SK-N-SH (cell line): Measurements from ENCODE around the gene WDR31. TPM values are rescaled to one million over a fixed set of nuclear protein-coding genes. Genes with fewer than 3 reads are reported as not detected.

Experiments used
- CTCF ChIA-PET: fragments of 300-600, 350-600 bp; formaldehyde crosslinking; extraction: SDS; loops from one replicate; lab custom pipeline; 2021; lab: Yijun Ruan, JAX
- POLR2A ChIA-PET: fragments of 350-600 bp; sonication (Branson Sonifier 250); formaldehyde crosslinking; extraction: SDS; loops from one replicate; lab custom pipeline; 2020; ENCODE audit warnings: antibody characterized with exemption, inconsistent platforms; lab: Yijun Ruan, JAX
- DNase-seq: peaks from one replicate; pipeline ENCODE4 v3.0.0; 2012
- H2AFZ ChIP-seq: fragments of 200-600 bp; sonication (generic); 2 replicates; pipeline ENCODE4 v1.8.1; 2016; ENCODE audit warnings: antibody characterized with exemption, mild to moderate bottlenecking, low read depth
- H3F3A ChIP-seq: fragments of 200-600 bp; sonication (generic); replicated peaks from 2 replicates; pipeline ENCODE3; 2016; ENCODE audit warnings: antibody characterized with exemption, mild to moderate bottlenecking; ENCODE audit not compliant: insufficient read depth
- H3K27ac ChIP-seq, 2 experiments: fragments of 200-500 bp in 1 of 2; fragments of 200-600 bp in 1 of 2; sonication (Bioruptor generic) in 1 of 2; sonication (generic), shearing (Covaris generic) in 1 of 2; 2 replicates each; pipeline versions ENCODE4 v1.5.1 to v1.6.1; 2014 to 2016; ENCODE audit warnings: low read depth in 2 of 2, inconsistent platforms in 1 of 2, low read length in 1 of 2, mild to moderate bottlenecking in 1 of 2, mixed read lengths in 1 of 2
- H3K27me3 ChIP-seq: fragments of 200-600 bp; sonication (generic), shearing (Covaris generic); 2 replicates; pipeline ENCODE4 v1.6.1; 2016; ENCODE audit warnings: mixed run types; ENCODE audit not compliant: insufficient read depth
- H3K36me3 ChIP-seq, 2 experiments: fragments of 200-500 bp in 1 of 2; fragments of 200-600 bp in 1 of 2; sonication (Bioruptor generic) in 1 of 2; sonication (generic) in 1 of 2; replicated peaks in 1 of 2; 2 replicates each; pipeline versions ENCODE3 to v1.5.1; 2014 to 2016; ENCODE audit warnings: low read length in 1 of 2, mild to moderate bottlenecking in 1 of 2; ENCODE audit not compliant: insufficient read depth in 2 of 2, control insufficient read depth in 1 of 2
- H3K4me1 ChIP-seq, 2 experiments: fragments of 200-500 bp in 1 of 2; fragments of 200-600 bp in 1 of 2; sonication (Bioruptor generic) in 1 of 2; sonication (generic), shearing (Covaris generic) in 1 of 2; 2 replicates each; pipeline versions ENCODE4 v1.5.1 to v1.6.1; 2014 to 2016; ENCODE audit warnings: low read depth in 1 of 2, low read length in 1 of 2, mixed run types in 1 of 2; ENCODE audit not compliant: insufficient read depth in 2 of 2, control insufficient read depth in 1 of 2
- H3K4me2 ChIP-seq: fragments of 200-600 bp; sonication (generic), shearing (Covaris generic); 2 replicates; pipeline ENCODE4 v1.6.1; 2017; ENCODE audit warnings: mixed run types
- H3K4me3 ChIP-seq, 2 experiments: fragments of 200-500 bp in 1 of 2; fragments of 200-600 bp in 1 of 2; sonication (Bioruptor generic) in 1 of 2; sonication (generic), shearing (Covaris generic) in 1 of 2; 2 replicates each; pipeline versions ENCODE4 v1.5.1 to v1.8.1; 2014 to 2016; ENCODE audit warnings: low read depth in 2 of 2, inconsistent platforms in 1 of 2, low read length in 1 of 2, mild to moderate bottlenecking in 1 of 2, mixed read lengths in 1 of 2, moderate library complexity in 1 of 2
- H3K79me2 ChIP-seq: fragments of 200-600 bp; sonication (generic); 2 replicates; pipeline ENCODE4 v1.8.1; 2017; ENCODE audit warnings: mild to moderate bottlenecking; ENCODE audit not compliant: insufficient read depth
- H3K9ac ChIP-seq: fragments of 200-600 bp; sonication (generic); 2 replicates; pipeline ENCODE4 v1.6.1; 2017; ENCODE audit warnings: mixed run types
- H3K9me2 ChIP-seq: fragments of 200-600 bp; sonication (generic); 2 replicates; pipeline ENCODE4 v1.6.1; 2017; ENCODE audit warnings: mixed run types
- H3K9me3 ChIP-seq: fragments of 200-600 bp; sonication (generic); 2 replicates; pipeline ENCODE4 v1.6.1; 2017; ENCODE audit warnings: mixed run types, mild to moderate bottlenecking, moderate library complexity
- H4K20me1 ChIP-seq: fragments of 200-600 bp; sonication (generic); 2 replicates; pipeline ENCODE4 v1.6.1; 2017; ENCODE audit warnings: mild to moderate bottlenecking, mixed run types; ENCODE audit not compliant: insufficient read depth
- EP300 ChIP-seq, 2 experiments: IDR thresholded peaks; 2 replicates each; pipeline versions ENCODE4 v1.4.0 to v1.6.1; 2012; ENCODE audit warnings: borderline replicate concordance in 1 of 2, low read depth in 1 of 2, low read length in 1 of 2
- FOSL2 ChIP-seq: IDR thresholded peaks from 2 replicates; pipeline ENCODE4 v1.4.0; 2012; ENCODE audit warnings: low read depth, mild to moderate bottlenecking, moderate library complexity, borderline replicate concordance
- GABPA ChIP-seq: IDR thresholded peaks from 2 replicates; pipeline ENCODE4 v1.4.0; 2012; ENCODE audit warnings: low read depth, mild to moderate bottlenecking
- MEF2A ChIP-seq: IDR thresholded peaks from 2 replicates; pipeline ENCODE4 v1.4.0; 2012; ENCODE audit warnings: low read depth, borderline replicate concordance
- NFIC ChIP-seq: IDR thresholded peaks from 2 replicates; pipeline ENCODE4 v1.4.0; 2012; ENCODE audit warnings: borderline replicate concordance
- NRF1 ChIP-seq: IDR thresholded peaks from 2 replicates; pipeline ENCODE4 v1.6.1; 2012; ENCODE audit warnings: low read depth, mild to moderate bottlenecking, low read length
- RAD21 ChIP-seq: IDR thresholded peaks from 2 replicates; pipeline ENCODE4 v1.6.1; 2012; ENCODE audit warnings: mild to moderate bottlenecking, low read length
- RFX5 ChIP-seq: IDR thresholded peaks from 2 replicates; pipeline ENCODE4 v1.6.1; 2012; ENCODE audit warnings: mild to moderate bottlenecking, improper control_type of control experiment, low read length
- RXRA ChIP-seq: IDR thresholded peaks from 2 replicates; pipeline ENCODE4 v1.4.0; 2012; ENCODE audit warnings: low read depth, mild to moderate bottlenecking, borderline replicate concordance
- SIN3A ChIP-seq: IDR thresholded peaks from 2 replicates; pipeline ENCODE4 v1.6.1; 2012; ENCODE audit warnings: low read depth, mild to moderate bottlenecking, low read length, moderate library complexity, borderline replicate concordance
- SMC3 ChIP-seq: IDR thresholded peaks from 2 replicates; pipeline ENCODE4 v1.6.1; 2012; ENCODE audit warnings: low read depth, low read length, improper control_type of control experiment
- WGBS: methylation state at CpG from one replicate; pipeline ENCODE4 v1.1.6; 2017; ENCODE audit warnings: low lambda C conversion rate; 5-methylcytosine and 5-hydroxymethylcytosine counted together
- polyA plus RNA-seq, 3 experiments: library from polyadenylated mRNA; depleted of rRNA; stranded (reverse); fragments of >200 nt; gene quantifications; 2 replicates each; pipeline ENCODE4 v1.2.3, GENCODE V29; 2012
- TF ChIP-seq, protein P1 (sequence below): fragments of 200-600 bp; sonication (generic); IDR thresholded peaks from 2 replicates; pipeline ENCODE4 v1.6.1; 2017; ENCODE audit warnings: antibody characterized with exemption, mild to moderate bottlenecking, moderate library complexity
- TF ChIP-seq, protein P2 (sequence below): fragments of 150-350 bp; IDR thresholded peaks from 2 replicates; pipeline ENCODE4 v1.6.1; 2016; ENCODE audit warnings: mild to moderate bottlenecking, low read depth, low read length

WDR31 gene
- polyA plus RNA-seq, 1 of the 3 experiments (the other 2 are of a cell fraction), result 0.74 TPM

DNA sequence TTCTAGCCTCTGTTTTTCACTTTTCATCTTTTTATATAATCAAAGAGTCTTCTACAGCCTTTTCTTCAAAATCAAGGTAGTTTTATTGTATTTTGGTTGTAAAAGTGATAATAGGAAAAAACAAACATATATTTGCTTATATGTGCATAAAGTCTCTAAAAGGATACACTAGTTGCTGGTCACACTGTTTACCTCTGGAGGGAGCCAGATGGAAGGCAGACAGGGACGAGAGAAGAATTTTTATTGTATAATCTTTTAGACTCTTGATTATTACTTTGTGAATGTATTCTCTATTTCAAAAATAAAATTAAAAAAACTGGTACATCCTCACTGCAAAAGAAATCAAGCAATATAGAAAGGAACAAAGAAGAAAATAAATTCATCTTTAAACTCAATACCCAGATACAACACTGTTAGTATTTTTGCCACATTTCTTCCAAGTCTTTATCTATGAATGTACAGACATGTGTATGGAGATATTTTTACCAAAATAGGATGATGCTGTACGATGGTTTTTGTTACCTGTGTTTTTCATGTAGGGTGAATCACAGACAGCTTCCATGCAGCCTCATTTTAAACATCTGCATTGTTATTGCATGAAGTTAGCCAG, 30.8 kb downstream of the WDR31 start:
- Histone ChIP-seq H3K4me1 (peaks cover 0 to 3% of the 10 kb centered on the region in 2 experiments; a peak in 1 of 4 replicates), H3K79me2 (no peaks in the 10 kb centered on the region), H2AFZ (no peak overlapping the region), H3K9me3 (no peaks in the 10 kb centered on the region), H4K20me1 (no peaks in the 10 kb centered on the region), H3K9me2 (no peaks in the 10 kb centered on the region), H3K27ac (no peak overlapping the region), H3K4me2 (no peak overlapping the region), H3K36me3 (no peaks in the 10 kb centered on the region), H3K4me3 (no peak overlapping the region; a peak in 1 of 4 replicates)
- CTCF ChIA-PET, result interaction anchor here (0.7 to 3.0 kb wide), 25 partner anchors 8 to 349 kb away, joined by 3 to 22 read pairs (median 5); partner anchors contain the start of genes ALAD, C9orf43, POLE3 and WDR31
- peak; percentile 69 for DNase-seq
- POLR2A ChIA-PET, result no interaction called here
- no peak for TF ChIP-seq NRF1
- TF ChIP-seq EP300 (IDR thresholded peaks at IDR 0.05; ENCODE audit: borderline replicate concordance in 1 of 2, low read depth in 1 of 2, low read length in 1 of 2), result no peak
- peak; percentile 95 for TF ChIP-seq RAD21
- no peak for TF ChIP-seq GABPA
- no peak for TF ChIP-seq NFIC
- TF ChIP-seq, protein P1, sequence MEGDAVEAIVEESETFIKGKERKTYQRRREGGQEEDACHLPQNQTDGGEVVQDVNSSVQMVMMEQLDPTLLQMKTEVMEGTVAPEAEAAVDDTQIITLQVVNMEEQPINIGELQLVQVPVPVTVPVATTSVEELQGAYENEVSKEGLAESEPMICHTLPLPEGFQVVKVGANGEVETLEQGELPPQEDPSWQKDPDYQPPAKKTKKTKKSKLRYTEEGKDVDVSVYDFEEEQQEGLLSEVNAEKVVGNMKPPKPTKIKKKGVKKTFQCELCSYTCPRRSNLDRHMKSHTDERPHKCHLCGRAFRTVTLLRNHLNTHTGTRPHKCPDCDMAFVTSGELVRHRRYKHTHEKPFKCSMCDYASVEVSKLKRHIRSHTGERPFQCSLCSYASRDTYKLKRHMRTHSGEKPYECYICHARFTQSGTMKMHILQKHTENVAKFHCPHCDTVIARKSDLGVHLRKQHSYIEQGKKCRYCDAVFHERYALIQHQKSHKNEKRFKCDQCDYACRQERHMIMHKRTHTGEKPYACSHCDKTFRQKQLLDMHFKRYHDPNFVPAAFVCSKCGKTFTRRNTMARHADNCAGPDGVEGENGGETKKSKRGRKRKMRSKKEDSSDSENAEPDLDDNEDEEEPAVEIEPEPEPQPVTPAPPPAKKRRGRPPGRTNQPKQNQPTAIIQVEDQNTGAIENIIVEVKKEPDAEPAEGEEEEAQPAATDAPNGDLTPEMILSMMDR, result peak; percentile 85
- peak; percentile 78 for TF ChIP-seq SMC3
- TF ChIP-seq FOSL2, result no peak
- 0 out of 2 replicates have a peak, but pooled peaks have one; percentile 42 for TF ChIP-seq RFX5
- no peak for TF ChIP-seq SIN3A
- TF ChIP-seq, all 33 proteins: peak for 4
- Histone ChIP-seq H3F3A (peaks cover 3% of the 10 kb centered on the region), H3K9ac (no peak overlapping the region), H3K27me3 (no peaks in the 10 kb centered on the region)
- 3% methylated on average over 2 of the region's 2 CpGs for WGBS

DNA sequence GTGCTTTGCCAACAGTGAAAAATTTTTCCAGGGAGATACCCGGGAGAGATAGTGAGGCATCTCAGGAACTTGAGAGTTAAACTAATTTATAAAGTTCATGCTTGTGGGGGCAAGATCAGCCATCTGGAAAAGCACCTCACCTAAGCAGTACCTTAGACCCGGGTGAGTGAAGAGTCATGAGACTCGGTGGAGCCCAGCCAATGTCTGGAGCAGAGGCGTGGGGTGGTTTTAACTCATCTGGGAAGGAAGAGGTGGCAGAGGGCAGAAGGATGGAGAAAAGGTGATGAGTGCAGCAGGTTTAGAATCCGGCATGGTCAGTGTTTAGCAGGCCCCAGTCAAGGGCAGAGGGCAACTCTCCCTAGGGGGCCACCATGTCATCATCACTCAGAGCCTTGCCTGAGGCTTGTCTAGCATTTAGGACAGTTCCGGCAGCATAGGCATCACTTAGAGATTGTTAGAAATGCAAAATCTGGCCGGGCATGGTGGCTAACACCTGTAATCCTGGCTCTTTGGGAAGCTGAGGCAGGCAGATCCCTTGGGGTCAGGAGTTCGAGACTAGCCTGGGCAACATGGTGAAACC, 32.6 kb downstream of the WDR31 start:
- no peak overlapping the region for H3K9ac ChIP-seq
- TF ChIP-seq, protein P2, sequence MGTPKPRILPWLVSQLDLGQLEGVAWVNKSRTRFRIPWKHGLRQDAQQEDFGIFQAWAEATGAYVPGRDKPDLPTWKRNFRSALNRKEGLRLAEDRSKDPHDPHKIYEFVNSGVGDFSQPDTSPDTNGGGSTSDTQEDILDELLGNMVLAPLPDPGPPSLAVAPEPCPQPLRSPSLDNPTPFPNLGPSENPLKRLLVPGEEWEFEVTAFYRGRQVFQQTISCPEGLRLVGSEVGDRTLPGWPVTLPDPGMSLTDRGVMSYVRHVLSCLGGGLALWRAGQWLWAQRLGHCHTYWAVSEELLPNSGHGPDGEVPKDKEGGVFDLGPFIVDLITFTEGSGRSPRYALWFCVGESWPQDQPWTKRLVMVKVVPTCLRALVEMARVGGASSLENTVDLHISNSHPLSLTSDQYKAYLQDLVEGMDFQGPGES, result no peak
- TF ChIP-seq MEF2A (no peak), NFIC (no peak), RXRA (no peak)
- TF ChIP-seq, all 33 proteins: peak for 0
- H3K4me3 ChIP-seq, result no peak overlapping the region
- no peaks in the 10 kb centered on the region for H3K9me3 ChIP-seq
- no peaks in the 10 kb centered on the region for H3K9me2 ChIP-seq
- H3F3A ChIP-seq, result peaks cover 3% of the 10 kb centered on the region
- no peaks in the 10 kb centered on the region for H4K20me1 ChIP-seq
- CTCF ChIA-PET, result interaction anchor here (1.2 to 1.6 kb wide), 3 partner anchors 34 to 281 kb away, joined by 4 to 8 read pairs (median 4); partner anchors contain the start of gene ALAD
- no peak for DNase-seq
- H3K4me1 ChIP-seq, result no peaks in the 10 kb centered on the region; a peak in 1 of 4 replicates
- 53% methylated on average over 8 of the region's 8 CpGs for WGBS
- H3K4me2 ChIP-seq, result no peak overlapping the region
- H3K79me2 ChIP-seq, result no peaks in the 10 kb centered on the region
- H2AFZ ChIP-seq, result no peak overlapping the region
- no peaks in the 10 kb centered on the region for H3K27me3 ChIP-seq
- no peaks in the 10 kb centered on the region for H3K36me3 ChIP-seq
- H3K27ac ChIP-seq, result no peak overlapping the region
- POLR2A ChIA-PET, result no interaction called here
